SK-N-SH (cell line): ENCODE measurements around the gene ARHGAP26.

Source experiments
- CHD2 ChIP-seq: fragments of 150-350 bp; IDR thresholded peaks from 2 replicates; pipeline ENCODE4 v1.6.1; 2018; ENCODE audit warnings: low read length; ENCODE audit not compliant: partially characterized antibody
- POLR2AphosphoS5 ChIP-seq: IDR thresholded peaks from 2 replicates; pipeline ENCODE4 v1.6.1; 2012; ENCODE audit warnings: low read depth, low read length
- TEAD4 ChIP-seq: IDR thresholded peaks from 2 replicates; pipeline ENCODE4 v1.4.0; 2012; ENCODE audit warnings: mild to moderate bottlenecking, borderline replicate concordance; ENCODE audit not compliant: insufficient read depth
- TF ChIP-seq, protein P1 (sequence below): fragments of 200-600 bp; sonication (generic); IDR thresholded peaks from 2 replicates; pipeline ENCODE4 v1.6.1; 2017; ENCODE audit warnings: antibody characterized with exemption, mild to moderate bottlenecking, moderate library complexity
- TF ChIP-seq, protein P2 (sequence below): fragments of 150-350 bp; IDR thresholded peaks from 2 replicates; pipeline ENCODE4 v1.6.1; 2017; ENCODE audit warnings: antibody characterized with exemption, low read length, low read depth, borderline replicate concordance
- TF ChIP-seq, protein P3 (sequence below): IDR thresholded peaks from 2 replicates; pipeline ENCODE4 v1.4.0; 2012; ENCODE audit warnings: low read depth

DNA sequence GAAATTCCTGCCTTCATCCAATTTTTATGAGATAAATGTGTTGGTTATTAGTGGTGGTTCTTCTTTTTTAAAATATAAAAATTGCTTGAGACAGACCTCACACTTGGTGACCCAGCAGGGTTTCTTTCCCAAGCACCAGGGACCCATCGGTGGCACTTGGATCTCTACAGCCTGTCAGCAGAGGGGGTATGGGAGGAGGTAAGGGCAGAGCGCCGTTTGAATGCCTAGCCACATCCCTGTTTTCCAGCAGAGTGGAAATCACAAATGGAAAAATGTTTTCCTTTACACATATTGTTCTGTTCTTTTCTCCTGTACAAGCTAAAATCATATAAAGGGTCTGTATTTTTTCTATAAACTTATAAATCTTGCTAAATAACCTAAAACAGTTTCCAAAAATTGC, 385.3 kb downstream of the ARHGAP26 start:
- TF ChIP-seq CHD2: no peak
- TF ChIP-seq, protein P1, sequence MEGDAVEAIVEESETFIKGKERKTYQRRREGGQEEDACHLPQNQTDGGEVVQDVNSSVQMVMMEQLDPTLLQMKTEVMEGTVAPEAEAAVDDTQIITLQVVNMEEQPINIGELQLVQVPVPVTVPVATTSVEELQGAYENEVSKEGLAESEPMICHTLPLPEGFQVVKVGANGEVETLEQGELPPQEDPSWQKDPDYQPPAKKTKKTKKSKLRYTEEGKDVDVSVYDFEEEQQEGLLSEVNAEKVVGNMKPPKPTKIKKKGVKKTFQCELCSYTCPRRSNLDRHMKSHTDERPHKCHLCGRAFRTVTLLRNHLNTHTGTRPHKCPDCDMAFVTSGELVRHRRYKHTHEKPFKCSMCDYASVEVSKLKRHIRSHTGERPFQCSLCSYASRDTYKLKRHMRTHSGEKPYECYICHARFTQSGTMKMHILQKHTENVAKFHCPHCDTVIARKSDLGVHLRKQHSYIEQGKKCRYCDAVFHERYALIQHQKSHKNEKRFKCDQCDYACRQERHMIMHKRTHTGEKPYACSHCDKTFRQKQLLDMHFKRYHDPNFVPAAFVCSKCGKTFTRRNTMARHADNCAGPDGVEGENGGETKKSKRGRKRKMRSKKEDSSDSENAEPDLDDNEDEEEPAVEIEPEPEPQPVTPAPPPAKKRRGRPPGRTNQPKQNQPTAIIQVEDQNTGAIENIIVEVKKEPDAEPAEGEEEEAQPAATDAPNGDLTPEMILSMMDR: no peak
- no peak for TF ChIP-seq TEAD4
- TF ChIP-seq, protein P2, sequence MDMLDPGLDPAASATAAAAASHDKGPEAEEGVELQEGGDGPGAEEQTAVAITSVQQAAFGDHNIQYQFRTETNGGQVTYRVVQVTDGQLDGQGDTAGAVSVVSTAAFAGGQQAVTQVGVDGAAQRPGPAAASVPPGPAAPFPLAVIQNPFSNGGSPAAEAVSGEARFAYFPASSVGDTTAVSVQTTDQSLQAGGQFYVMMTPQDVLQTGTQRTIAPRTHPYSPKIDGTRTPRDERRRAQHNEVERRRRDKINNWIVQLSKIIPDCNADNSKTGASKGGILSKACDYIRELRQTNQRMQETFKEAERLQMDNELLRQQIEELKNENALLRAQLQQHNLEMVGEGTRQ: no peak
- TF ChIP-seq, protein P3, sequence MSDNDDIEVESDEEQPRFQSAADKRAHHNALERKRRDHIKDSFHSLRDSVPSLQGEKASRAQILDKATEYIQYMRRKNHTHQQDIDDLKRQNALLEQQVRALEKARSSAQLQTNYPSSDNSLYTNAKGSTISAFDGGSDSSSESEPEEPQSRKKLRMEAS: no peak
- TF ChIP-seq POLR2AphosphoS5: no peak
